ENCODE data around the gene ILKAP. TPM values are rescaled to one million over a fixed set of nuclear protein-coding genes. Genes with fewer than 3 reads are reported as not detected.

The ILKAP gene
- total RNA-seq, 1 experiment from 2014 or later, result 41.5 TPM

DNA sequence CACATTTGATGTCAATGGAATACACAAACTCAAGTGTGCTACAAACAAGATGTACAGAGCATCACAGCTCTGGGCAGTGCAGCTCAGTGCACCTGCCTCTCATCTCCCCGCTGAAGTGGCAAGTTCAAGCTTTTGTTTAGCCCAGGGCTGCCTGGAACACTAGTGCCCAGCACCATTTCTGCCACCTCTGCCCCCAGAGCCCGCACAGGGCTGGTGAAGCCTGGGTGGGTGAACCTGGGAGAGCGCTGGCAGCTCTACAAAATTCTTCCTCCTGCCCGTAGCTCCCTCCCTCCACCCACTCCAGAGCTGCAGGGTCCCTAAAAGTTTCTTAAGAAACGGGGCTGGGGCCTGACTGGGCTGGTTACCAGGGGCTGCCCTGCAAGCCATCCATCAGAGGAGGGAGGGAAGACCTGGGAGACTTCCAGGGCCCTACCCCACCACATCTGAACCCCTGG, 34.8 kb upstream of the ILKAP start:
- Histone ChIP-seq H3K4me1 (ENCODE audit: insufficient read depth, low read length) (peaks cover 3% of the 10 kb centered on the region; the same call in 1 of the 2 replicates), H2AFZ (ENCODE audit: low read length) (no peak overlapping the region), H4K91ac (ENCODE audit: insufficient read length, low read depth, low read length) (no peak overlapping the region), H2BK12ac (ENCODE audit: insufficient read length, low read depth, low read length) (no peak overlapping the region), H3K14ac (ENCODE audit: insufficient read depth, low read length) (no peak overlapping the region), H3K79me2 (ENCODE audit: insufficient read depth, low read length) (no peaks in the 10 kb centered on the region; the same call in 1 of the 2 replicates), H3K9ac (ENCODE audit: extremely low read depth, insufficient read length, low read length) (no peak overlapping the region), H3K23ac (ENCODE audit: insufficient read length, low read depth, low read length) (no peak overlapping the region), H3T11ph (ENCODE audit: low read length) (no peak overlapping the region), H3K4me2 (ENCODE audit: insufficient read depth, insufficient read length, low read length) (no peak overlapping the region), H4K8ac (replicated peaks; ENCODE audit: insufficient read length, low read depth, low read length) (no peak overlapping the region), H3K27ac (ENCODE audit: insufficient read length, low read depth, low read length) (no peak overlapping the region), H2BK20ac (ENCODE audit: low read depth, low read length, poor library complexity, severe bottlenecking) (no peak overlapping the region), H4K20me1 (ENCODE audit: control insufficient read depth, insufficient read depth, insufficient read length) (no peaks in the 10 kb centered on the region), H2BK120ac (ENCODE audit: low read depth, low read length, poor library complexity, severe bottlenecking) (no peak overlapping the region), H3K56ac (ENCODE audit: insufficient read length, low read depth, low read length) (no peak overlapping the region), H3K9me3 (ENCODE audit: control insufficient read depth, low read depth, low read length) (no peaks in the 10 kb centered on the region), H2BK5ac (ENCODE audit: insufficient read length, low read length) (no peak overlapping the region), H2AK5ac (ENCODE audit: insufficient read length, low read length) (no peak overlapping the region), H2BK15ac (ENCODE audit: low read depth, low read length) (no peak overlapping the region), H3K18ac (ENCODE audit: insufficient read length, low read depth, low read length) (no peak overlapping the region), H3K79me1 (ENCODE audit: insufficient read depth, low read depth, low read length, poor library complexity, severe bottlenecking) (no peaks in the 10 kb centered on the region), H4K5ac (ENCODE audit: insufficient read length, low read depth, low read length) (no peak overlapping the region), H3K23me2 (ENCODE audit: insufficient read length, low read depth, low read length, poor library complexity, severe bottlenecking) (peaks cover 6% of the 10 kb centered on the region), H3K4ac (ENCODE audit: low read depth, low read length) (no peak overlapping the region), H3K27me3 (ENCODE audit: insufficient read depth, low read length) (peaks cover 15% of the 10 kb centered on the region; the same call in 1 of the 2 replicates)
- Mint-ChIP-seq H3K36me3 (ENCODE audit: insufficient read depth in 1 of 3, low read depth in 3 of 3) (peaks cover 0 to 5% (median 3%) of the 10 kb centered on the region in 3 experiments; a peak in 4 of 7 replicates), H3K9me3 (peaks cover 2 to 3% of the 10 kb centered on the region in 2 experiments; a peak in 3 of 5 replicates), H3K4me3 (peak overlapping the region; percentile 40 to 63), H3K27ac (no peak overlapping the region), H3K27me3 (ENCODE audit: low read depth) (peaks cover 66% of the 10 kb centered on the region), H3K4me1 (peaks cover 8 to 15% of the 10 kb centered on the region in 2 experiments; a peak in 3 of 4 replicates)
- WGBS (ENCODE audit: extremely low coverage, insufficient read length, low lambda C conversion rate), result no CpG with 5 or more reads among the region's 5 CpGs
- TF ChIP-seq, protein P1, sequence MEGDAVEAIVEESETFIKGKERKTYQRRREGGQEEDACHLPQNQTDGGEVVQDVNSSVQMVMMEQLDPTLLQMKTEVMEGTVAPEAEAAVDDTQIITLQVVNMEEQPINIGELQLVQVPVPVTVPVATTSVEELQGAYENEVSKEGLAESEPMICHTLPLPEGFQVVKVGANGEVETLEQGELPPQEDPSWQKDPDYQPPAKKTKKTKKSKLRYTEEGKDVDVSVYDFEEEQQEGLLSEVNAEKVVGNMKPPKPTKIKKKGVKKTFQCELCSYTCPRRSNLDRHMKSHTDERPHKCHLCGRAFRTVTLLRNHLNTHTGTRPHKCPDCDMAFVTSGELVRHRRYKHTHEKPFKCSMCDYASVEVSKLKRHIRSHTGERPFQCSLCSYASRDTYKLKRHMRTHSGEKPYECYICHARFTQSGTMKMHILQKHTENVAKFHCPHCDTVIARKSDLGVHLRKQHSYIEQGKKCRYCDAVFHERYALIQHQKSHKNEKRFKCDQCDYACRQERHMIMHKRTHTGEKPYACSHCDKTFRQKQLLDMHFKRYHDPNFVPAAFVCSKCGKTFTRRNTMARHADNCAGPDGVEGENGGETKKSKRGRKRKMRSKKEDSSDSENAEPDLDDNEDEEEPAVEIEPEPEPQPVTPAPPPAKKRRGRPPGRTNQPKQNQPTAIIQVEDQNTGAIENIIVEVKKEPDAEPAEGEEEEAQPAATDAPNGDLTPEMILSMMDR (conservative IDR thresholded peaks at IDR 0.05), result no peak
- no peak for DNase-seq

Measured in H9 (cell line).